ENCODE results near the gene TFAM. TPM values are rescaled to one million over a fixed set of nuclear protein-coding genes. Genes with fewer than 3 reads are reported as not detected.

TFAM gene
- total RNA-seq, 1 donor from 2014 or later = 36.9 TPM

- DNase-seq (ENCODE audit: low spot score) = no peak
Observed at GRCh38 chr10:58433066-58433465, 47.9 kb downstream of the TFAM start.

- DNase-seq (ENCODE audit: low spot score) = no peak
Observed at GRCh38 chr10:58433571-58433970, 48.4 kb downstream of the TFAM start.

GRCh38 chr10:58435297-58435985, 50.2 kb downstream of the TFAM start:
- DNase-seq (ENCODE audit: low spot score) = no peak

- DNase-seq (ENCODE audit: low spot score) = peak; percentile 61
Observed at GRCh38 chr10:58436071-58436470, 50.9 kb downstream of the TFAM start.

GRCh38 chr10:58438340-58438871, 53.2 kb downstream of the TFAM start:
- DNase-seq (ENCODE audit: low spot score) = no peak

GRCh38 chr10:58438986-58439385, 53.8 kb downstream of the TFAM start:
- no peak for DNase-seq (ENCODE audit: low spot score)

- no peak for DNase-seq (ENCODE audit: low spot score)
Observed at GRCh38 chr10:58439632-58440364, 54.6 kb downstream of the TFAM start.

- no peak for DNase-seq (ENCODE audit: low spot score)
Observed at GRCh38 chr10:58440484-58440883, 55.3 kb downstream of the TFAM start.

- no peak for DNase-seq (ENCODE audit: low spot score)
Observed at GRCh38 chr10:58444321-58444720, 59.1 kb downstream of the TFAM start.

- DNase-seq (ENCODE audit: low spot score) = no peak
Observed at GRCh38 chr10:58444876-58445275, 59.7 kb downstream of the TFAM start.

- DNase-seq (ENCODE audit: low spot score) = no peak
Observed at GRCh38 chr10:58448121-58448935, 63.1 kb downstream of the TFAM start.

Other genes with a start within 250 kb of the TFAM start
- 4.6 TPM for gene IPMK, start 117.5 kb upstream of the TFAM start, total RNA-seq
- gene CISD1, start 116.2 kb upstream of the TFAM start, total RNA-seq = 23.2 TPM
- gene UBE2D1, start 50.4 kb upstream of the TFAM start, total RNA-seq = 14.2 TPM
- 13.5 TPM for gene BICC1, start 127.5 kb downstream of the TFAM start, total RNA-seq